Upper lobe of left lung (tissue), 4 donors: ENCODE measurements around the gene CAP2.

Source experiments
- CTCF ChIP-seq, 6 experiments: fragments of 450-650 bp in 4 of 6; fragments of 200-600 bp in 2 of 6; sonication (generic) in 2 of 6; IDR thresholded peaks; one replicate each; pipeline ENCODE4 v1.5.1; 2016 to 2019; ENCODE audit warnings: antibody characterized with exemption in 6 of 6
- POLR2A ChIP-seq, 4 donors: fragments of 450-650 bp; IDR thresholded peaks; one replicate each; pipeline ENCODE4 v1.5.1; 2016 to 2017; ENCODE audit warnings: antibody characterized with exemption in 4 of 4, mild to moderate bottlenecking in 2 of 4

GRCh38 chr6:17415321-17415720 is 21.9 kb downstream of the CAP2 start:
- TF ChIP-seq CTCF (IDR thresholded peaks at IDR 0.05) (no peak), POLR2A (IDR thresholded peaks at IDR 0.05) (no peak)
